Keratinocyte (primary cell): Measurements from ENCODE around the gene LRIG1. TPM values are rescaled to one million over a fixed set of nuclear protein-coding genes. Genes with fewer than 3 reads are reported as not detected.

ENCODE experiments used
- DNase-seq: peaks from one replicate; pipeline ENCODE4 v3.0.0-alpha.2; 2011; ENCODE audit warnings: low read depth, missing footprints, low spot score
- FAIRE-seq: peaks from 2 replicates; lab custom pipeline; 2011; peaks lifted over from hg19 to GRCh38; lab: Jason Lieb, UNC
- H2AFZ ChIP-seq: 2 replicates; pipeline ENCODE4 v1.6.0; 2012; ENCODE audit warnings: low read length, control low read depth, inconsistent platforms; ENCODE audit not compliant: control insufficient read depth
- H3K27ac ChIP-seq: 2 replicates; pipeline ENCODE4 v1.5.1; 2011; ENCODE audit warnings: low read length; ENCODE audit not compliant: control insufficient read depth, insufficient read depth
- H3K27me3 ChIP-seq: 3 replicates; pipeline ENCODE4 v1.6.0; 2011; ENCODE audit warnings: low read length; ENCODE audit not compliant: control insufficient read depth, insufficient read depth; ENCODE audit errors: extremely low read depth
- H3K36me3 ChIP-seq, 2 experiments: 2 replicates in 1 of 2; 3 replicates in 1 of 2; pipeline ENCODE4 v1.5.1; 2011; ENCODE audit warnings: low read length in 2 of 2, mild to moderate bottlenecking in 1 of 2; ENCODE audit not compliant: control insufficient read depth in 2 of 2, insufficient read depth in 2 of 2; ENCODE audit errors: extremely low read depth in 1 of 2
- H3K4me1 ChIP-seq: 3 replicates; pipeline ENCODE4 v1.5.1; 2011; ENCODE audit warnings: low read length; ENCODE audit not compliant: control insufficient read depth, insufficient read depth; ENCODE audit errors: extremely low read depth
- H3K4me2 ChIP-seq: 3 replicates; pipeline ENCODE4 v1.6.0; 2011; ENCODE audit warnings: low read depth, low read length; ENCODE audit not compliant: control insufficient read depth, insufficient read depth; ENCODE audit errors: extremely low read depth
- H3K4me3 ChIP-seq, 3 experiments: fragments of 200-600 bp in 1 of 3; sonication (generic) in 1 of 3; 2 replicates in 2 of 3; 3 replicates in 1 of 3; pipeline ENCODE4 v1.5.1; 2011 to 2016; ENCODE audit warnings: low read length in 3 of 3, mild to moderate bottlenecking in 3 of 3, control low read depth in 2 of 3, inconsistent platforms in 1 of 3, low read depth in 1 of 3, mixed read lengths in 1 of 3, mixed run types in 1 of 3, moderate library complexity in 1 of 3; ENCODE audit not compliant: control insufficient read depth in 2 of 3, insufficient read depth in 2 of 3; ENCODE audit errors: extremely low read depth in 1 of 3
- H3K79me2 ChIP-seq: 2 replicates; pipeline ENCODE4 v1.6.0; 2012; ENCODE audit warnings: low read length; ENCODE audit not compliant: control insufficient read depth, insufficient read depth
- H3K9ac ChIP-seq: 3 replicates; pipeline ENCODE4 v1.6.0; 2011; ENCODE audit warnings: low read length; ENCODE audit not compliant: control insufficient read depth, insufficient read depth; ENCODE audit errors: extremely low read depth
- H3K9me1 ChIP-seq: 3 replicates; pipeline ENCODE4 v1.6.0; 2011; ENCODE audit warnings: low read length; ENCODE audit not compliant: control insufficient read depth, insufficient read depth; ENCODE audit errors: extremely low read depth
- H3K9me3 ChIP-seq: 2 replicates; pipeline ENCODE4 v1.5.1; 2012; ENCODE audit warnings: low read depth, low read length; ENCODE audit not compliant: control insufficient read depth
- H4K20me1 ChIP-seq: 3 replicates; pipeline ENCODE4 v1.6.0; 2011; ENCODE audit warnings: low read length; ENCODE audit not compliant: control insufficient read depth, insufficient read depth; ENCODE audit errors: extremely low read depth
- CTCF ChIP-seq, 3 experiments: IDR thresholded peaks in 1 of 3; conservative IDR thresholded peaks in 1 of 3; optimal IDR thresholded peaks in 1 of 3; 2 replicates in 2 of 3; 3 replicates in 1 of 3; pipeline versions ENCODE3 to v1.5.1; 2011; ENCODE audit warnings: low read length in 3 of 3, mild to moderate bottlenecking in 3 of 3, moderate library complexity in 2 of 3, control low read depth in 1 of 3, inconsistent platforms in 1 of 3; ENCODE audit not compliant: insufficient read depth in 2 of 3; ENCODE audit errors: extremely low read depth in 1 of 3
- EZH2 ChIP-seq: IDR thresholded peaks from one replicate; pipeline ENCODE4 v1.6.1; 2012; ENCODE audit warnings: inconsistent platforms, mild to moderate bottlenecking, low read length, moderate library complexity
- dilution Hi-C: fragments of 300-500 bp; cut with MboI; formaldehyde crosslinking; loops from one replicate; pipeline ENCODE4 v1.7.0; 2020; ENCODE audit warnings: low sequenced_read_pairs; ENCODE audit not compliant: extremely low pct_ligation_motif_present
- polyA plus RNA-seq, 5 experiments: library from polyadenylated mRNA; depleted of rRNA in 3 of 5; stranded (reverse) in 3 of 5; stranded (forward) in 1 of 5; unstranded in 1 of 5; fragments of >200 nt; gene quantifications; 1 replicate in 1 of 5; 2 replicates in 3 of 5; 3 replicates in 1 of 5; pipeline versions ENCODE4 v1.2.1 to v1.2.3, GENCODE V29; 2011 to 2012; ENCODE audit warnings: missing spikeins in 2 of 5, low read depth in 1 of 5, low replicate concordance in 1 of 5

The LRIG1 gene
- polyA plus RNA-seq, 1 donor (not counting 4 experiments of a cell fraction or from before 2014, with no cell fraction given), result 17.2 TPM

- Histone ChIP-seq H3K4me2 (no peak overlapping the region), H3K27me3 (no peaks in the 10 kb centered on the region), H3K4me3 (no peak overlapping the region), H3K36me3 (no peaks in the 10 kb centered on the region), H3K27ac (no peak overlapping the region), H3K9ac (no peak overlapping the region), H3K79me2 (peaks cover 57% of the 10 kb centered on the region), H2AFZ (no peak overlapping the region), H4K20me1 (no peaks in the 10 kb centered on the region), H3K9me1 (no peaks in the 10 kb centered on the region), H3K4me1 (peaks cover 22% of the 10 kb centered on the region), H3K9me3 (no peaks in the 10 kb centered on the region)
- dilution Hi-C loops, result no loop called here
- no peak for FAIRE-seq
- TF ChIP-seq CTCF (optimal IDR thresholded peaks at IDR 0.05 in 1 of 3, IDR thresholded peaks at IDR 0.05 in 1 of 3, conservative IDR thresholded peaks at IDR 0.05 in 1 of 3; ENCODE audit: extremely low read depth in 1 of 3, insufficient read depth in 2 of 3, low read length in 3 of 3) (no peak), EZH2 (no peak)
- DNase-seq, result no peak
Measured at GRCh38 chr3:66475386-66476020, 25.3 kb downstream of the LRIG1 start.

GRCh38 chr3:66473692-66474091 is 27.1 kb downstream of the LRIG1 start:
- H3K27ac ChIP-seq, result peak overlapping the region; percentile 68
- H3K4me1 ChIP-seq, result peaks cover 32% of the 10 kb centered on the region
- no peaks in the 10 kb centered on the region for H3K9me1 ChIP-seq
- H3K79me2 ChIP-seq, result peaks cover 52% of the 10 kb centered on the region
- no peaks in the 10 kb centered on the region for H3K9me3 ChIP-seq
- no peaks in the 10 kb centered on the region for H3K36me3 ChIP-seq
- H2AFZ ChIP-seq, result no peak overlapping the region
- H3K4me2 ChIP-seq, result no peak overlapping the region
- no peak overlapping the region for H3K4me3 ChIP-seq
- no peak for DNase-seq
- dilution Hi-C loops, result no loop called here
- H4K20me1 ChIP-seq, result no peaks in the 10 kb centered on the region
- no peak for FAIRE-seq
- TF ChIP-seq CTCF (optimal IDR thresholded peaks at IDR 0.05 in 1 of 3, IDR thresholded peaks at IDR 0.05 in 1 of 3, conservative IDR thresholded peaks at IDR 0.05 in 1 of 3; ENCODE audit: extremely low read depth in 1 of 3, insufficient read depth in 2 of 3, low read length in 3 of 3) (no peak), EZH2 (no peak)
- H3K27me3 ChIP-seq, result no peaks in the 10 kb centered on the region
- no peak overlapping the region for H3K9ac ChIP-seq
